Measurements from ENCODE around the gene HERC5.
"Not testable (repeated sequence)": the region's sequence is repeated elsewhere in the genome, so short reads cannot be mapped to it uniquely, and the experiment has no call there.

Gene HERC5

GRCh38 chr4:88524171-88524570, 67.3 kb downstream of the HERC5 start:
- no peak for ATAC-seq
- H3K4me1 Mint-ChIP-seq = peaks cover 27% of the 10 kb centered on the region

GRCh38 chr4:88526221-88526815, 69.4 kb downstream of the HERC5 start:
- peaks cover 27% of the 10 kb centered on the region for H3K4me1 Mint-ChIP-seq
- H3K9me3 Mint-ChIP-seq = no peaks in the 10 kb centered on the region
- no peak overlapping the region for H3K4me3 Mint-ChIP-seq
- DNase-seq (ENCODE audit: low spot score in 2 of 2) = no peak
- H3K36me3 Mint-ChIP-seq = peaks cover 19% of the 10 kb centered on the region
- ATAC-seq = no peak
- H3K27ac Mint-ChIP-seq = no peak overlapping the region

More at GRCh38 chr4:88524171-88524570, 67.3 kb downstream of the HERC5 start:
- Mint-ChIP-seq H3K27ac (peak overlapping the region; percentile 94), H3K4me3 (peak overlapping the region; percentile 94), H3K9me3 (no peaks in the 10 kb centered on the region), H3K36me3 (peaks cover 27% of the 10 kb centered on the region)
- DNase-seq (ENCODE audit: low spot score in 2 of 2) = no peak

- Mint-ChIP-seq H3K36me3 (peaks cover 4% of the 10 kb centered on the region), H3K9me3 (no peaks in the 10 kb centered on the region), H3K27ac (no peak overlapping the region), H3K4me3 (peak overlapping the region; percentile 26), H3K4me1 (peaks cover 16% of the 10 kb centered on the region)
- DNase-seq (ENCODE audit: low spot score in 2 of 2) (no peak), ATAC-seq (no peak)
These were observed 70.9 kb downstream of the HERC5 start for GRCh38 chr4:88527787-88528186.

- no peaks in the 10 kb centered on the region for H3K9me3 Mint-ChIP-seq
- H3K4me1 Mint-ChIP-seq = peaks cover 15% of the 10 kb centered on the region
- H3K27ac Mint-ChIP-seq = no peak overlapping the region
- no peak for DNase-seq (ENCODE audit: low spot score in 2 of 2)
- no peak overlapping the region for H3K4me3 Mint-ChIP-seq
- no peaks in the 10 kb centered on the region for H3K36me3 Mint-ChIP-seq
- no peak for ATAC-seq
These were observed 71.9 kb downstream of the HERC5 start for GRCh38 chr4:88528861-88529260.

GRCh38 chr4:88531549-88531948, 74.6 kb downstream of the HERC5 start:
- no peak overlapping the region for H3K4me3 Mint-ChIP-seq
- no peak for ATAC-seq
- peaks cover 22% of the 10 kb centered on the region for H3K4me1 Mint-ChIP-seq
- no peak for DNase-seq (ENCODE audit: low spot score in 2 of 2)
- no peaks in the 10 kb centered on the region for H3K36me3 Mint-ChIP-seq
- no peak overlapping the region for H3K27ac Mint-ChIP-seq
- H3K9me3 Mint-ChIP-seq = no peaks in the 10 kb centered on the region

GRCh38 chr4:88533088-88533790, 76.3 kb downstream of the HERC5 start:
- peak overlapping the region; percentile 24 for H3K27ac Mint-ChIP-seq
- no peak overlapping the region for H3K4me3 Mint-ChIP-seq
- ATAC-seq (no peak), DNase-seq (ENCODE audit: low spot score in 2 of 2) (no peak)
- H3K9me3 Mint-ChIP-seq = no peaks in the 10 kb centered on the region
- no peaks in the 10 kb centered on the region for H3K36me3 Mint-ChIP-seq
- peaks cover 8% of the 10 kb centered on the region for H3K4me1 Mint-ChIP-seq

GRCh38 chr4:88533937-88534750, 77.2 kb downstream of the HERC5 start:
- ATAC-seq = no peak
- H3K9me3 Mint-ChIP-seq = no peaks in the 10 kb centered on the region
- DNase-seq (ENCODE audit: low spot score in 2 of 2) = no peak
- peak overlapping the region; percentile 24 for H3K27ac Mint-ChIP-seq
- no peaks in the 10 kb centered on the region for H3K36me3 Mint-ChIP-seq
- H3K4me3 Mint-ChIP-seq = no peak overlapping the region
- H3K4me1 Mint-ChIP-seq = peaks cover 7% of the 10 kb centered on the region

GRCh38 chr4:88535090-88535755, 78.3 kb downstream of the HERC5 start:
- Mint-ChIP-seq H3K36me3 (no peaks in the 10 kb centered on the region), H3K4me3 (no peak overlapping the region)

GRCh38 chr4:88537709-88538108, 80.8 kb downstream of the HERC5 start:
- ATAC-seq (no peak), DNase-seq (ENCODE audit: low spot score in 2 of 2) (no peak)
- Mint-ChIP-seq H3K36me3 (no peaks in the 10 kb centered on the region), H3K9me3 (no peaks in the 10 kb centered on the region), H3K4me3 (no peak overlapping the region), H3K27ac (no peak overlapping the region), H3K4me1 (peaks cover 14% of the 10 kb centered on the region)

More at GRCh38 chr4:88535090-88535755, 78.3 kb downstream of the HERC5 start:
- ATAC-seq (peak; percentile 91), DNase-seq (ENCODE audit: low spot score in 2 of 2) (no peak)
- Mint-ChIP-seq H3K27ac (no peak overlapping the region), H3K4me1 (peaks cover 14% of the 10 kb centered on the region), H3K9me3 (no peaks in the 10 kb centered on the region)

- Mint-ChIP-seq H3K27ac (peak overlapping the region; percentile 55), H3K4me1 (peaks cover 14% of the 10 kb centered on the region)
- peak; percentile 64 to 81 for DNase-seq (ENCODE audit: low spot score in 2 of 2)
- not testable (repeated sequence) for H3K36me3 Mint-ChIP-seq, H3K4me3 Mint-ChIP-seq, H3K9me3 Mint-ChIP-seq, ATAC-seq
These were observed 82.6 kb downstream of the HERC5 start for GRCh38 chr4:88539322-88540068.

- H3K9me3 Mint-ChIP-seq = no peaks in the 10 kb centered on the region
- no peak for ATAC-seq
- DNase-seq (ENCODE audit: low spot score in 2 of 2) = no peak
- no peak overlapping the region for H3K27ac Mint-ChIP-seq
- H3K36me3 Mint-ChIP-seq = no peaks in the 10 kb centered on the region
- H3K4me1 Mint-ChIP-seq = no peaks in the 10 kb centered on the region
- H3K4me3 Mint-ChIP-seq = no peak overlapping the region
These were observed 92.9 kb downstream of the HERC5 start for GRCh38 chr4:88549815-88550214.

Data from stimulated activated effector memory CD8-positive, alpha-beta T cell treated with anti-CD3 and anti-CD28 coated beads, Interleukin-12 subunit alpha, Interleukin-12 subunit beta, amount 100 ng/mL, for 72 hours (primary cell).